ENCODE measurements around the gene ATP4B. TPM values are rescaled to one million over a fixed set of nuclear protein-coding genes. Genes with fewer than 3 reads are reported as not detected.

ATP4B gene
- total RNA-seq, 1 experiment from 2014 or later = not detected

DNA sequence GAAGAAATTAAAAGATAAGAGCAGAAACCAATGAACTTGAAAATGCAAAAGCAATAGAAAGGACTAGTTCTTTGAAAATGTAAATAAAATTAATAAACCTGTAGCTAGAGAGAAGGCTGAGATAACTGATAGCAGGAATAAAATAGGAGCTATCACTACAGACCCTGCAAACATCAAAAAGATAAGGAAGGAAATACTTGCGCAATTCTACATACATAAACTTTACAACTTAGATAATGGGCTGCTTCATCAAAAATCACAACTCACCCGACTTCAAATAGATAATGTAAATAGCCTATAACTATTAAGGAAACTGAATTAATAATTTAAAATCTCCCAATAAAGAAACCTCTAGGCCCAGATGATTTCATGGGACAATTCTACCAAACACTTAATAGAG, 3.5 kb upstream of the ATP4B start:
- no peak for DNase-seq
- Histone ChIP-seq H3K9me3 (peaks cover 11% of the 10 kb centered on the region; the same call in 1 of the 2 replicates), H3K36me3 (no peaks in the 10 kb centered on the region), H3K4me3 (no peak overlapping the region), H3K27me3 (no peaks in the 10 kb centered on the region)

- Histone ChIP-seq H3K27me3 (no peaks in the 10 kb centered on the region), H3K9me3 (peaks cover 11% of the 10 kb centered on the region; the same call in 1 of the 2 replicates), H3K4me3 (no peak overlapping the region), H3K36me3 (no peaks in the 10 kb centered on the region)
- DNase-seq = no peak
Measured at GRCh38 chr13:113660066-113660465, 2.1 kb upstream of the ATP4B start.

DNA sequence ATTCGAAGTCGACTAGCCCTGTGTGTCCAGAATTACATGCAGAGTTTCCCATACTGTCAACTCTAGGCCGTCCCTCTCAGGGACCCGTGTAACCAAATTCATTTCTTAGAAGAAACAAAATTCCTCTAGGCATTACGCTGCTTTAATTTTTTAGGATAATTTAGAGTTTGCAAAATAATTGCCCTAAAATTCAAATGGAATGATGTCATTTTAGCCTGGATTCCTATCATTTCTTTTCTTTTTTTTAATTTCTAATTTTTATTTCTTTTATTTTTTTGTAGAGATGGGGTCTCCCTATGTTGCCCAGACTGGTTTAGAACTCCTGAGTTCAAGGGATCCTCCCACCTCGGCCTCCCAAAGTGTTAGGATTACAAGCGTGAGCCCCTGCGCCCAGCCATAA, 1.3 kb upstream of the ATP4B start:
- DNase-seq = no peak
- no peaks in the 10 kb centered on the region for H3K36me3 ChIP-seq

GRCh38 chr13:113658836-113659235, 838 bp upstream of the ATP4B start:
- Histone ChIP-seq H3K4me3 (no peak overlapping the region), H3K9me3 (peaks cover 11% of the 10 kb centered on the region; the same call in 1 of the 2 replicates), H3K36me3 (no peaks in the 10 kb centered on the region), H3K27me3 (no peaks in the 10 kb centered on the region)
- no peak for DNase-seq

More for the DNA sequence above, 1.3 kb upstream of the ATP4B start:
- Histone ChIP-seq H3K9me3 (peaks cover 11% of the 10 kb centered on the region; the same call in 1 of the 2 replicates), H3K27me3 (no peaks in the 10 kb centered on the region), H3K4me3 (no peak overlapping the region)

GRCh38 chr13:113656831-113657671, 947 bp downstream of the ATP4B start:
- no peak for DNase-seq
- Histone ChIP-seq H3K4me3 (no peak overlapping the region), H3K36me3 (no peaks in the 10 kb centered on the region), H3K9me3 (peaks cover 11% of the 10 kb centered on the region; the same call in 1 of the 2 replicates), H3K27me3 (no peaks in the 10 kb centered on the region)

- no peak for DNase-seq
- H3K9me3 ChIP-seq = peaks cover 5% of the 10 kb centered on the region; the same call in 1 of the 2 replicates
- no peaks in the 10 kb centered on the region for H3K27me3 ChIP-seq
- no peaks in the 10 kb centered on the region for H3K36me3 ChIP-seq
- H3K4me3 ChIP-seq = no peak overlapping the region
Measured at GRCh38 chr13:113656003-113656588, 1.9 kb downstream of the ATP4B start.

GRCh38 chr13:113655346-113656002, 2.5 kb downstream of the ATP4B start:
- H3K9me3 ChIP-seq = no peaks in the 10 kb centered on the region
- no peak for DNase-seq

DNA sequence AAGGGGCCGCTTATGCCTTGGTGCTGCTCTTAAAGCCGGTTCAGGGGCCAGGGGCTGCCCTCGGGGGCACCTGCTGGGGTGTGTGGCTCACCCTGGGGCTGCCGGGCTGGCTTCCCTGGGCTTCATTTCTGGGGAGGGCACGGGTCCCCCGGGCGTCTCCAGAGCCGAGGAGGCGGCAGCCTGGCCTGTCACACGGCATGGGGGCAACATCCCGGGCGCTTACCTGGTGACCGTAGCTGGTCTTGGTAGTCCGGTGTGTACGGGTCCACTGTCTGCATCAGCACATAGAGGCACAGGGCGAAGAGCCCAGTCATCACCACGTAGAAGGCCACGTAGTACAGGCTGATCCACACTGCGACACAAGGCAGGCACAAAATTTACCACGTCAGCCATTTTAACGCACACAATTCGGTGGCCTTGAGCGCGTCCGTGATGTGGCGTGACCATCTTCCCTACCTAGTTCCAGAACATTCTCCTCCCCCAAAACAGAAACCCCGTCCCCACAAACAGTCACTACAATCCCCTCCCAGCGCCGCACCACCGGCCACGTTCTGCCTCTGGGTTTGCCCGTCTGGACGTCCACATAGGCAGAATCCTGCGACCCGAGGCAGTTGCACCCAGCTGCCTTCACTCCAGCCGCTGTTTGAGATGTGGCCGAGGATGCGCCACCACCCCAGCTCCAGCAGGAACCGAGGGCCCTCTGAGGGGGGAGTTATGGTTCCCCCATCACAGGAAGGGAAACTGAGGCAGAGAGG, 3.2 kb downstream of the ATP4B start:
- H3K27me3 ChIP-seq = no peaks in the 10 kb centered on the region
- no peak overlapping the region for H3K4me3 ChIP-seq
- H3K36me3 ChIP-seq = no peaks in the 10 kb centered on the region
- no peak for DNase-seq
- H3K9me3 ChIP-seq = no peaks in the 10 kb centered on the region

More at GRCh38 chr13:113655346-113656002, 2.5 kb downstream of the ATP4B start:
- Histone ChIP-seq H3K4me3 (no peak overlapping the region), H3K36me3 (no peaks in the 10 kb centered on the region), H3K27me3 (no peaks in the 10 kb centered on the region)

DNA sequence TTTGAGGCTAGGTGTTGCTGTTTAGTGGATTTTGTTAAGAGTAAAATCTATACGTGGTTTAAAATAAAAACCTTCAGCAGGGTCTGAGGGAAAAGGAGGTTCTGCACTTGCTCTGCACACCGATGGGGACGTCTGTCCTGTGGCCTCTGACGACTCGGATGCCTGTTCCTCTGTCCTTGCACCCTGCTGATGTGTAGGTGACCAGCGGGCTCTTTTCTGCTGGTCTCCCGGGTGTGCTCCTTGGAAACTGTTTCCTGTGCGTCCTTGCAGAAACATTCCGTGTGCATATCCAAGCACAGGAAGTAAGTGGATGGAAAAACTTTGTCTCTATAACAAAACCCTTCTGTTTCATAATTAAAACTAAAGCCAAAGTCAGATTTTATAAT, 3.8 kb downstream of the ATP4B start:
- no peak overlapping the region for H3K4me3 ChIP-seq
- no peaks in the 10 kb centered on the region for H3K36me3 ChIP-seq
- no peaks in the 10 kb centered on the region for H3K9me3 ChIP-seq
- DNase-seq = no peak
- H3K27me3 ChIP-seq = no peaks in the 10 kb centered on the region

- Histone ChIP-seq H3K4me3 (no peak overlapping the region), H3K36me3 (no peaks in the 10 kb centered on the region), H3K27me3 (no peaks in the 10 kb centered on the region), H3K9me3 (no peaks in the 10 kb centered on the region)
- DNase-seq = no peak
Measured at GRCh38 chr13:113653264-113654174, 4.5 kb downstream of the ATP4B start.

- H3K9me3 ChIP-seq = no peaks in the 10 kb centered on the region
- no peaks in the 10 kb centered on the region for H3K27me3 ChIP-seq
- no peak overlapping the region for H3K4me3 ChIP-seq
- peaks cover 7% of the 10 kb centered on the region for H3K36me3 ChIP-seq
- no peak for DNase-seq
Measured at GRCh38 chr13:113652404-113653263, 5.4 kb downstream of the ATP4B start.

GRCh38 chr13:113651511-113652403, 6.2 kb downstream of the ATP4B start:
- no peak for DNase-seq
- no peaks in the 10 kb centered on the region for H3K9me3 ChIP-seq
- no peaks in the 10 kb centered on the region for H3K27me3 ChIP-seq
- H3K4me3 ChIP-seq = no peak overlapping the region
- peaks cover 7% of the 10 kb centered on the region for H3K36me3 ChIP-seq

DNA sequence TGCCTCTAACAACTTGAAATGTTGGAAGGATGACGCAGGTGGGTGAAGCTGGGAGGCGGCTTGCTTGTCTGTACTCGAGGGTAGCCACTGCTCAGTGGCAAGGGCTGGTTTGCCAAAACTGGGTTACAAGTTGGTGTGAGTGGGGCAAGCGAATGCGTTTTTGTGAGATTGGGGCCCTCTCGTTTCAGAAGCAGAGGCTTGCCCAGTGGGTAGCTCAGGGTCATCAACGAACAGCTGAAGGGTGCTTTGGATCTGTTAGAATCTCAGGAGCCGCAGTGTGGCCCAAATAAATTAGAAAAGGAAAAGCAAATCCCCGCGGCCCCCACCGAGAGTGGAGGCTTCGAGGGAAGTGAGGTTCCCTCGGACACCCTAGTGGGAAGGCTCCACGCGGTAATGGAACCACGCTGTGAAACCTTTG, 7.3 kb downstream of the ATP4B start:
- Histone ChIP-seq H3K4me3 (no peak overlapping the region), H3K27me3 (no peaks in the 10 kb centered on the region), H3K9me3 (no peaks in the 10 kb centered on the region), H3K36me3 (peaks cover 8% of the 10 kb centered on the region)
- no peak for DNase-seq

GRCh38 chr13:113650275-113650674, 7.7 kb downstream of the ATP4B start:
- Histone ChIP-seq H3K36me3 (peaks cover 9% of the 10 kb centered on the region), H3K27me3 (no peaks in the 10 kb centered on the region), H3K9me3 (no peaks in the 10 kb centered on the region), H3K4me3 (no peak overlapping the region)
- no peak for DNase-seq
